SK-N-SH (cell line): ENCODE measurements around the gene GOPC. TPM values are rescaled to one million over a fixed set of nuclear protein-coding genes. Genes with fewer than 3 reads are reported as not detected.
A peak's percentile ranks its signal among the peaks of the same experiment; 100 is the strongest.

ENCODE experiments used
- CTCF ChIA-PET: fragments of 300-600, 350-600 bp; formaldehyde crosslinking; extraction: SDS; loops from one replicate; lab custom pipeline; 2021; lab: Yijun Ruan, JAX
- POLR2A ChIA-PET: fragments of 350-600 bp; sonication (Branson Sonifier 250); formaldehyde crosslinking; extraction: SDS; loops from one replicate; lab custom pipeline; 2020; ENCODE audit warnings: antibody characterized with exemption, inconsistent platforms; lab: Yijun Ruan, JAX
- DNase-seq: peaks from one replicate; pipeline ENCODE4 v3.0.0; 2012
- H2AFZ ChIP-seq: fragments of 200-600 bp; sonication (generic); 2 replicates; pipeline ENCODE4 v1.8.1; 2016; ENCODE audit warnings: antibody characterized with exemption, mild to moderate bottlenecking, low read depth
- H3F3A ChIP-seq: fragments of 200-600 bp; sonication (generic); replicated peaks from 2 replicates; pipeline ENCODE3; 2016; ENCODE audit warnings: antibody characterized with exemption, mild to moderate bottlenecking; ENCODE audit not compliant: insufficient read depth
- H3K27ac ChIP-seq, 2 experiments: fragments of 200-500 bp in 1 of 2; fragments of 200-600 bp in 1 of 2; sonication (Bioruptor generic) in 1 of 2; sonication (generic), shearing (Covaris generic) in 1 of 2; 2 replicates each; pipeline versions ENCODE4 v1.5.1 to v1.6.1; 2014 to 2016; ENCODE audit warnings: low read depth in 2 of 2, inconsistent platforms in 1 of 2, low read length in 1 of 2, mild to moderate bottlenecking in 1 of 2, mixed read lengths in 1 of 2
- H3K27me3 ChIP-seq: fragments of 200-600 bp; sonication (generic), shearing (Covaris generic); 2 replicates; pipeline ENCODE4 v1.6.1; 2016; ENCODE audit warnings: mixed run types; ENCODE audit not compliant: insufficient read depth
- H3K36me3 ChIP-seq, 2 experiments: fragments of 200-500 bp in 1 of 2; fragments of 200-600 bp in 1 of 2; sonication (Bioruptor generic) in 1 of 2; sonication (generic) in 1 of 2; replicated peaks in 1 of 2; 2 replicates each; pipeline versions ENCODE3 to v1.5.1; 2014 to 2016; ENCODE audit warnings: low read length in 1 of 2, mild to moderate bottlenecking in 1 of 2; ENCODE audit not compliant: insufficient read depth in 2 of 2, control insufficient read depth in 1 of 2
- H3K4me1 ChIP-seq, 2 experiments: fragments of 200-500 bp in 1 of 2; fragments of 200-600 bp in 1 of 2; sonication (Bioruptor generic) in 1 of 2; sonication (generic), shearing (Covaris generic) in 1 of 2; 2 replicates each; pipeline versions ENCODE4 v1.5.1 to v1.6.1; 2014 to 2016; ENCODE audit warnings: low read depth in 1 of 2, low read length in 1 of 2, mixed run types in 1 of 2; ENCODE audit not compliant: insufficient read depth in 2 of 2, control insufficient read depth in 1 of 2
- H3K4me2 ChIP-seq: fragments of 200-600 bp; sonication (generic), shearing (Covaris generic); 2 replicates; pipeline ENCODE4 v1.6.1; 2017; ENCODE audit warnings: mixed run types
- H3K4me3 ChIP-seq, 2 experiments: fragments of 200-500 bp in 1 of 2; fragments of 200-600 bp in 1 of 2; sonication (Bioruptor generic) in 1 of 2; sonication (generic), shearing (Covaris generic) in 1 of 2; 2 replicates each; pipeline versions ENCODE4 v1.5.1 to v1.8.1; 2014 to 2016; ENCODE audit warnings: low read depth in 2 of 2, inconsistent platforms in 1 of 2, low read length in 1 of 2, mild to moderate bottlenecking in 1 of 2, mixed read lengths in 1 of 2, moderate library complexity in 1 of 2
- H3K79me2 ChIP-seq: fragments of 200-600 bp; sonication (generic); 2 replicates; pipeline ENCODE4 v1.8.1; 2017; ENCODE audit warnings: mild to moderate bottlenecking; ENCODE audit not compliant: insufficient read depth
- H3K9ac ChIP-seq: fragments of 200-600 bp; sonication (generic); 2 replicates; pipeline ENCODE4 v1.6.1; 2017; ENCODE audit warnings: mixed run types
- H3K9me2 ChIP-seq: fragments of 200-600 bp; sonication (generic); 2 replicates; pipeline ENCODE4 v1.6.1; 2017; ENCODE audit warnings: mixed run types
- H3K9me3 ChIP-seq: fragments of 200-600 bp; sonication (generic); 2 replicates; pipeline ENCODE4 v1.6.1; 2017; ENCODE audit warnings: mixed run types, mild to moderate bottlenecking, moderate library complexity
- H4K20me1 ChIP-seq: fragments of 200-600 bp; sonication (generic); 2 replicates; pipeline ENCODE4 v1.6.1; 2017; ENCODE audit warnings: mild to moderate bottlenecking, mixed run types; ENCODE audit not compliant: insufficient read depth
- CTCF ChIP-seq: fragments of 200-600 bp; sonication (generic); IDR thresholded peaks from 2 replicates; pipeline ENCODE4 v1.6.1; 2017; ENCODE audit warnings: antibody characterized with exemption, mild to moderate bottlenecking, moderate library complexity
- EP300 ChIP-seq, 2 experiments: IDR thresholded peaks; 2 replicates each; pipeline versions ENCODE4 v1.4.0 to v1.6.1; 2012; ENCODE audit warnings: borderline replicate concordance in 1 of 2, low read depth in 1 of 2, low read length in 1 of 2
- FOXJ3 ChIP-seq: sonication (generic); formaldehyde crosslinking; IDR thresholded peaks from 2 replicates; pipeline ENCODE4 v1.5.1; 2020; ENCODE audit warnings: mild to moderate bottlenecking, missing genetic modification reagents
- FOXM1 ChIP-seq: IDR thresholded peaks from 2 replicates; pipeline ENCODE4 v1.4.0; 2012; ENCODE audit warnings: low read depth, mild to moderate bottlenecking
- IRF3 ChIP-seq: fragments of 150-350 bp; IDR thresholded peaks from 2 replicates; pipeline ENCODE4 v1.6.1; 2016; ENCODE audit warnings: mild to moderate bottlenecking, low read depth, low read length
- MAX ChIP-seq: IDR thresholded peaks from 2 replicates; pipeline ENCODE4 v1.4.0; 2012; ENCODE audit warnings: low read depth
- MEF2A ChIP-seq: IDR thresholded peaks from 2 replicates; pipeline ENCODE4 v1.4.0; 2012; ENCODE audit warnings: low read depth, borderline replicate concordance
- MXI1 ChIP-seq: IDR thresholded peaks from 2 replicates; pipeline ENCODE4 v1.6.1; 2012; ENCODE audit warnings: mild to moderate bottlenecking, low read depth, low read length, improper control_type of control experiment
- NFIC ChIP-seq: IDR thresholded peaks from 2 replicates; pipeline ENCODE4 v1.4.0; 2012; ENCODE audit warnings: borderline replicate concordance
- NRF1 ChIP-seq: IDR thresholded peaks from 2 replicates; pipeline ENCODE4 v1.6.1; 2012; ENCODE audit warnings: low read depth, mild to moderate bottlenecking, low read length
- POLR2AphosphoS5 ChIP-seq: IDR thresholded peaks from 2 replicates; pipeline ENCODE4 v1.6.1; 2012; ENCODE audit warnings: low read depth, low read length
- RAD21 ChIP-seq: IDR thresholded peaks from 2 replicates; pipeline ENCODE4 v1.6.1; 2012; ENCODE audit warnings: mild to moderate bottlenecking, low read length
- REST ChIP-seq: IDR thresholded peaks from 2 replicates; pipeline ENCODE4 v1.6.1; 2012; ENCODE audit warnings: mild to moderate bottlenecking, low read depth, low read length, moderate library complexity
- RFX5 ChIP-seq: IDR thresholded peaks from 2 replicates; pipeline ENCODE4 v1.6.1; 2012; ENCODE audit warnings: mild to moderate bottlenecking, improper control_type of control experiment, low read length
- SMC3 ChIP-seq: IDR thresholded peaks from 2 replicates; pipeline ENCODE4 v1.6.1; 2012; ENCODE audit warnings: low read depth, low read length, improper control_type of control experiment
- TAF1 ChIP-seq: IDR thresholded peaks from 2 replicates; pipeline ENCODE4 v1.6.1; 2012; ENCODE audit warnings: low read depth, mild to moderate bottlenecking, low read length, moderate library complexity, borderline replicate concordance
- USF2 ChIP-seq: fragments of 150-350 bp; IDR thresholded peaks from 2 replicates; pipeline ENCODE4 v1.6.1; 2017; ENCODE audit warnings: antibody characterized with exemption, low read length, low read depth, borderline replicate concordance
- WGBS: methylation state at CpG from one replicate; pipeline ENCODE4 v1.1.6; 2017; ENCODE audit warnings: low lambda C conversion rate; 5-methylcytosine and 5-hydroxymethylcytosine counted together
- polyA plus RNA-seq, 3 experiments: library from polyadenylated mRNA; depleted of rRNA; stranded (reverse); fragments of >200 nt; gene quantifications; 2 replicates each; pipeline ENCODE4 v1.2.3, GENCODE V29; 2012

GOPC gene
- polyA plus RNA-seq, 1 of the 3 experiments (the other 2 are of a cell fraction), result 20.8 TPM

- H4K20me1 ChIP-seq, result no peaks in the 10 kb centered on the region
- H3K4me1 ChIP-seq, result peaks cover 1 to 11% of the 10 kb centered on the region in 2 experiments
- H3K36me3 ChIP-seq, result peaks cover 52 to 86% of the 10 kb centered on the region in 2 experiments
- no peak for TF ChIP-seq REST
- TF ChIP-seq RFX5, result no peak
- TF ChIP-seq IRF3, result no peak
- no peak for TF ChIP-seq MAX
- TF ChIP-seq EP300 (IDR thresholded peaks at IDR 0.05; ENCODE audit: borderline replicate concordance in 1 of 2, low read depth in 1 of 2, low read length in 1 of 2), result no peak
- TF ChIP-seq RAD21, result no peak
- no peak for TF ChIP-seq NRF1
- no peak for TF ChIP-seq FOXM1
- no peak for TF ChIP-seq TAF1
- TF ChIP-seq CTCF, result no peak
- no peak for TF ChIP-seq USF2
- no peak for TF ChIP-seq FOXJ3
- no peak for TF ChIP-seq MEF2A
- TF ChIP-seq POLR2AphosphoS5, result no peak
- no peak for TF ChIP-seq SMC3
- TF ChIP-seq NFIC, result no peak
- TF ChIP-seq MXI1, result no peak
- no peaks in the 10 kb centered on the region for H3K9me3 ChIP-seq
- WGBS, result 88% methylated on average over 3 of the region's 3 CpGs
- no peak overlapping the region for H3K4me2 ChIP-seq
- 0 out of 2 replicates have a peak overlapping the region, but pooled peaks have one; percentile 7 for H3K9ac ChIP-seq
- ChIA-PET POLR2A (no interaction called here), CTCF (interaction anchor here (1.2 kb wide), 1 partner anchor 93 kb away, joined by 3 read pairs; no protein-coding TSS in a partner anchor)
- DNase-seq, result no peak
- H3F3A ChIP-seq, result peaks cover 68% of the 10 kb centered on the region
- H3K79me2 ChIP-seq, result peaks cover 27% of the 10 kb centered on the region
- H3K9me2 ChIP-seq, result no peaks in the 10 kb centered on the region
- H3K27ac ChIP-seq, result 0 out of 4 replicates have a peak overlapping the region, but pooled peaks of 1 of the 2 experiments have one; percentile 9
- no peaks in the 10 kb centered on the region for H3K27me3 ChIP-seq
- no peak overlapping the region for H2AFZ ChIP-seq
- H3K4me3 ChIP-seq, result no peak overlapping the region
These were observed 59.8 kb downstream of the GOPC start for GRCh38 chr6:117542493-117542892.
